Endothelial cell of umbilical vein (primary cell): ENCODE results near the gene CHRNA7. TPM values are rescaled to one million over a fixed set of nuclear protein-coding genes. Genes with fewer than 3 reads are reported as not detected.

Experiments used
- BruUV-seq: library from RNA; stranded (reverse); fragments of 400-500 nt; replicated peaks from 2 replicates; lab custom pipeline; 2021; lab: Mats Ljungman, UMichigan
- CTCF ChIA-PET: fragments of 300-600, 350-600 bp; sonication (Branson Sonifier 250); formaldehyde crosslinking; loops from one replicate; lab custom pipeline; 2021; ENCODE audit warnings: antibody characterized with exemption, inconsistent platforms; lab: Charles Lee
- POLR2A ChIA-PET: fragments of 300-600, 350-600 bp; sonication (Branson Sonifier 250); formaldehyde crosslinking; loops from one replicate; lab custom pipeline; 2021; ENCODE audit warnings: antibody characterized with exemption, inconsistent platforms; lab: Charles Lee
- DNase-seq: peaks from one replicate; pipeline ENCODE4 v3.0.0-alpha.2; 2011; ENCODE audit warnings: low read depth, low spot score
- FAIRE-seq: peaks from 2 replicates; lab custom pipeline; 2011; peaks lifted over from hg19 to GRCh38; lab: Jason Lieb, UNC
- H2AFZ ChIP-seq: 2 replicates; pipeline ENCODE4 v1.6.0; 2012; ENCODE audit warnings: low read depth, low read length, control low read depth, inconsistent platforms
- H3K27ac ChIP-seq: 2 replicates; pipeline ENCODE4 v1.5.1; 2011; ENCODE audit warnings: low read depth, mild to moderate bottlenecking, control low read depth, low read length, moderate library complexity; ENCODE audit not compliant: insufficient read depth
- H3K27me3 ChIP-seq, 2 experiments: 2 replicates each; pipeline versions ENCODE4 v1.6.0 to v1.6.1; 2011; ENCODE audit warnings: low read length in 2 of 2, mixed read lengths in 1 of 2; ENCODE audit not compliant: control insufficient read depth in 2 of 2, insufficient read depth in 2 of 2
- H3K36me3 ChIP-seq, 2 experiments: 2 replicates in 1 of 2; 3 replicates in 1 of 2; pipeline ENCODE4 v1.5.1; 2011; ENCODE audit warnings: low read length in 2 of 2, mild to moderate bottlenecking in 1 of 2, moderate library complexity in 1 of 2; ENCODE audit not compliant: control insufficient read depth in 2 of 2, insufficient read depth in 2 of 2; ENCODE audit errors: extremely low read depth in 1 of 2
- H3K4me1 ChIP-seq: 3 replicates; pipeline ENCODE4 v1.5.1; 2011; ENCODE audit warnings: mild to moderate bottlenecking, low read length; ENCODE audit not compliant: control insufficient read depth, insufficient read depth; ENCODE audit errors: extremely low read depth
- H3K4me2 ChIP-seq: 2 replicates; pipeline ENCODE4 v1.6.1; 2011; ENCODE audit warnings: low read length, control low read depth, mixed read lengths; ENCODE audit not compliant: insufficient read depth
- H3K4me3 ChIP-seq, 3 experiments: fragments of 200-600 bp in 1 of 3; sonication (generic), shearing (Covaris generic) in 1 of 3; replicated peaks in 1 of 3; 2 replicates each; pipeline ENCODE4 v1.5.1; 2011 to 2016; ENCODE audit warnings: control low read depth in 3 of 3, low read length in 3 of 3, mild to moderate bottlenecking in 2 of 3, inconsistent platforms in 1 of 3, low read depth in 1 of 3, moderate library complexity in 1 of 3; ENCODE audit not compliant: insufficient read depth in 1 of 3
- H3K79me2 ChIP-seq: 2 replicates; pipeline ENCODE4 v1.6.0; 2012; ENCODE audit warnings: low read length, inconsistent platforms; ENCODE audit not compliant: control insufficient read depth, insufficient read depth
- H3K9ac ChIP-seq: replicated peaks from 2 replicates; pipeline ENCODE3; 2011; ENCODE audit warnings: low read length, control low read depth; ENCODE audit not compliant: insufficient read depth; ENCODE audit errors: extremely low read depth
- H3K9me1 ChIP-seq: replicated peaks from 3 replicates; pipeline ENCODE4 v1.6.0; 2011; ENCODE audit warnings: mild to moderate bottlenecking, low read length; ENCODE audit not compliant: control insufficient read depth, insufficient read depth; ENCODE audit errors: extremely low read depth
- H3K9me3 ChIP-seq: replicated peaks from 2 replicates; pipeline ENCODE4 v1.5.1; 2012; ENCODE audit warnings: low read length, inconsistent platforms; ENCODE audit not compliant: control insufficient read depth, insufficient read depth
- H4K20me1 ChIP-seq: replicated peaks from 2 replicates; pipeline ENCODE3; 2011; ENCODE audit warnings: mild to moderate bottlenecking, low read length; ENCODE audit not compliant: control insufficient read depth, insufficient read depth; ENCODE audit errors: extremely low read depth
- EZH2 ChIP-seq: IDR thresholded peaks from 2 replicates; pipeline ENCODE4 v1.6.1; 2012; ENCODE audit warnings: borderline replicate concordance, low read depth, mild to moderate bottlenecking, moderate library complexity, low read length, inconsistent platforms; ENCODE audit not compliant: severe bottlenecking
- FOS ChIP-seq: IDR thresholded peaks from 2 replicates; pipeline ENCODE4 v1.6.1; 2011; ENCODE audit warnings: mild to moderate bottlenecking, low read length, moderate library complexity, borderline replicate concordance; ENCODE audit not compliant: insufficient read depth
- GATA2 ChIP-seq: IDR thresholded peaks from 2 replicates; pipeline ENCODE4 v1.7.0; 2011; ENCODE audit warnings: low read depth, mild to moderate bottlenecking, moderate library complexity, mixed read lengths, low read length; ENCODE audit not compliant: insufficient read length, insufficient read depth
- JUN ChIP-seq: IDR thresholded peaks from 2 replicates; pipeline ENCODE4 v1.6.1; 2011; ENCODE audit warnings: borderline replicate concordance, low read depth; ENCODE audit not compliant: insufficient read length, insufficient read depth
- MYC ChIP-seq: IDR thresholded peaks from one replicate; pipeline ENCODE4 v1.6.1; 2011; ENCODE audit warnings: mild to moderate bottlenecking, low read depth, low read length
- POLR2A ChIP-seq: IDR thresholded peaks from 2 replicates; pipeline ENCODE4 v1.6.1; 2012; ENCODE audit warnings: low read depth, mild to moderate bottlenecking, control low read depth, low read length
- POLR2AphosphoS5 ChIP-seq: IDR thresholded peaks from 2 replicates; pipeline ENCODE4 v1.6.1; 2012; ENCODE audit warnings: low read depth, mild to moderate bottlenecking, control low read depth, low read length, moderate library complexity; ENCODE audit not compliant: insufficient read depth
- dilution Hi-C: fragments of 300-500 bp; cut with MboI; formaldehyde crosslinking; loops from one replicate; pipeline ENCODE4 v1.15.0; 2019; ENCODE audit warnings: low sequenced_read_pairs; ENCODE audit not compliant: extremely low pct_ligation_motif_present
- intact Hi-C: fragments of 100-400 bp; cut with micrococcal nuclease; formaldehyde crosslinking; loops from one replicate; pipeline ENCODE4 v1.10.0; 2022
- polyA plus RNA-seq, 4 experiments: library from polyadenylated mRNA; depleted of rRNA in 3 of 4; stranded (reverse) in 3 of 4; unstranded in 1 of 4; fragments of >200 nt; gene quantifications; 2 replicates each; pipeline versions ENCODE4 v1.2.1 to v1.2.3, GENCODE V29; 2011 to 2012; ENCODE audit warnings: missing spikeins in 1 of 4
- total RNA-seq: library from RNA; stranded (reverse); gene quantifications from 2 replicates; pipeline ENCODE4 v1.2.3, GENCODE V29; 2021
- TF ChIP-seq, protein P1 (sequence below), 2 donors: IDR thresholded peaks; 1 replicate in 1 of 2; 2 replicates in 1 of 2; pipeline ENCODE4 v1.5.1; 2011; ENCODE audit warnings: low read length in 2 of 2, mild to moderate bottlenecking in 2 of 2, moderate library complexity in 2 of 2, control low read depth in 1 of 2, inconsistent platforms in 1 of 2, low read depth in 1 of 2; ENCODE audit not compliant: insufficient read depth in 1 of 2; ENCODE audit errors: extremely low read depth in 1 of 2
- TF ChIP-seq, protein P2 (sequence below): IDR thresholded peaks from 2 replicates; pipeline ENCODE4 v1.6.1; 2011; ENCODE audit not compliant: insufficient read depth, insufficient read length

The CHRNA7 gene
- total and polyA plus RNA-seq, 2 donors (not counting 3 experiments of a cell fraction or from before 2014, with no cell fraction given): 0.70 to 2.6 TPM

DNA sequence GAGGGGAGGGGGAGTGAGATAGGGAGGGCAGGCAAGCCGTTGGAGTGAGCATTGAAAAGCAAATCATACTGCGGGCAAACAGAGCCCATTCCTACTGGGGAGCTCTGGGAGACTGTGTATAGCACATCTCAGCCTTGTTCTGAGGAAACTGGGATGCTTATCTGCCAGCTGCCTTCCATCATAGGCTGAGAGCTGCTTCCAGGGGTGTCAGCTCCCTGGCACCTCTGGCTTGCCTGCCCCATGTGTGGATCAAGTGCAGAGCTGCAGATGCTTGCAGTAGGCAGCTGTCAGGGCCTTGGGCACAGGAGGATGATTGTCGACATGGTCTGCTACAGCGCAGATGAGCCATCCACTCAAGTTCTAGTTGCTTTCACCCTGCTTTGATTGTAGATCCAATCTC, 86.8 kb downstream of the CHRNA7 start:
- H3K27ac ChIP-seq: no peak overlapping the region
- BruUV-seq: no TSS peak
- H3K9me3 ChIP-seq: no peaks in the 10 kb centered on the region
- H3K27me3 ChIP-seq: no peaks in the 10 kb centered on the region
- no peak overlapping the region for H2AFZ ChIP-seq
- no peak overlapping the region for H3K4me2 ChIP-seq
- ChIA-PET POLR2A (no interaction called here), CTCF (no interaction called here)
- H4K20me1 ChIP-seq: no peaks in the 10 kb centered on the region
- dilution Hi-C loops (no loop called here), intact Hi-C loops (no loop called here)
- no peak overlapping the region for H3K4me3 ChIP-seq
- no peak for TF ChIP-seq POLR2A
- TF ChIP-seq EZH2: no peak
- no peak for TF ChIP-seq GATA2
- TF ChIP-seq JUN: no peak
- TF ChIP-seq POLR2AphosphoS5: no peak
- TF ChIP-seq FOS: no peak
- TF ChIP-seq, protein P1, sequence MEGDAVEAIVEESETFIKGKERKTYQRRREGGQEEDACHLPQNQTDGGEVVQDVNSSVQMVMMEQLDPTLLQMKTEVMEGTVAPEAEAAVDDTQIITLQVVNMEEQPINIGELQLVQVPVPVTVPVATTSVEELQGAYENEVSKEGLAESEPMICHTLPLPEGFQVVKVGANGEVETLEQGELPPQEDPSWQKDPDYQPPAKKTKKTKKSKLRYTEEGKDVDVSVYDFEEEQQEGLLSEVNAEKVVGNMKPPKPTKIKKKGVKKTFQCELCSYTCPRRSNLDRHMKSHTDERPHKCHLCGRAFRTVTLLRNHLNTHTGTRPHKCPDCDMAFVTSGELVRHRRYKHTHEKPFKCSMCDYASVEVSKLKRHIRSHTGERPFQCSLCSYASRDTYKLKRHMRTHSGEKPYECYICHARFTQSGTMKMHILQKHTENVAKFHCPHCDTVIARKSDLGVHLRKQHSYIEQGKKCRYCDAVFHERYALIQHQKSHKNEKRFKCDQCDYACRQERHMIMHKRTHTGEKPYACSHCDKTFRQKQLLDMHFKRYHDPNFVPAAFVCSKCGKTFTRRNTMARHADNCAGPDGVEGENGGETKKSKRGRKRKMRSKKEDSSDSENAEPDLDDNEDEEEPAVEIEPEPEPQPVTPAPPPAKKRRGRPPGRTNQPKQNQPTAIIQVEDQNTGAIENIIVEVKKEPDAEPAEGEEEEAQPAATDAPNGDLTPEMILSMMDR (IDR thresholded peaks at IDR 0.05; ENCODE audit: extremely low read depth in 1 of 2, insufficient read depth in 1 of 2, low read depth in 1 of 2, low read length in 2 of 2): no peak
- TF ChIP-seq, protein P2, sequence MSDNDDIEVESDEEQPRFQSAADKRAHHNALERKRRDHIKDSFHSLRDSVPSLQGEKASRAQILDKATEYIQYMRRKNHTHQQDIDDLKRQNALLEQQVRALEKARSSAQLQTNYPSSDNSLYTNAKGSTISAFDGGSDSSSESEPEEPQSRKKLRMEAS: no peak
- TF ChIP-seq MYC: no peak
- no peak for FAIRE-seq
- no peaks in the 10 kb centered on the region for H3K9me1 ChIP-seq
- no peak for DNase-seq
- H3K4me1 ChIP-seq: no peaks in the 10 kb centered on the region
- no peaks in the 10 kb centered on the region for H3K79me2 ChIP-seq
- no peaks in the 10 kb centered on the region for H3K36me3 ChIP-seq
- H3K9ac ChIP-seq: no peak overlapping the region
